T1000 (cell line): ENCODE measurements around the gene ESR1.
"Not testable (repeated sequence)": the region's sequence is repeated elsewhere in the genome, so short reads cannot be mapped to it uniquely, and the experiment has no call there.

Experiments
- DNase-seq: peaks from one replicate; lab custom pipeline; 2025; ENCODE audit warnings: mixed read lengths; lab: John Stamatoyannopoulos, UW

The ESR1 gene

DNA sequence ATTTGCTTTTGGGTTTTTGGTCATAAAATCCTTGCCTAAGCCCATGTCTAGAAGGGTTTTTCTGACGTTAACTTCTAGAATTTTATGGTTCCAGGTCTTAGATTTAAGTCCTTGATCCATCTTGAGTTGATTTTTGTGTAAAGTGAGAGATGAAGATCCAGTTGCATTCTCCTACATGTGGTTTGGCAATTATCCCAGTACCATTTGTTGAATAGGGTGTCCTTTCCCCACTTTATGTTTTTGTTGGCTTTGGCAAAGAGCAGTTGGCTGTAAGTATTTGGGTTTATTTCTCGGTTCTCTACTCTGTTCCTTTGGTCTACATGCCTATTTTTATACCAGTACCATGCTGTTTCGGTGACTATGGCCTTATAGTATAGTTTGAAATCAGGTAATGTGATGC is 86.9 kb downstream of the ESR1 start:
- not testable (repeated sequence) for DNase-seq

- not testable (repeated sequence) for DNase-seq
These were observed 91.7 kb downstream of the ESR1 start for GRCh38 chr6:151899221-151899620.

GRCh38 chr6:151899796-151900195 is 92.3 kb downstream of the ESR1 start:
- not testable (repeated sequence) for DNase-seq

DNA sequence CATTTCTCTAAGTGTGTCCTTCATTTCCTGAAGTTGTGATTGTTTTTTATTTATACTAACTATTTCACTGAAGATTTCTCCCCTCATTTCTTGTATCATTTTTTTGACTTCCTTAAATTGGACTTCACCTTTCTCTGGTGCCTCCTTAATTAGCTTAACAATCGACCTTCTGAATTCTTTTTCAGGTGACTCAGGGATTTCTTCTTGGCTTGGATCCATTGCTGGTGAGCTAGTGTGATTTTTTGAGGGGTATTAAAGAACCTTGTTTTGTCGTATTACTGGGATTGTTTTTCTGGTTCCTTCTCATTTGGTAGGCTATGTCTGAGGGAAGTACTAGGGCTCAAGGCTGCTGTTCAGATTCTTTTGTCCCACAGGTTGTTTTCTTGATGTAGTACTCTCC is 92.8 kb downstream of the ESR1 start:
- DNase-seq, result no peak

DNA sequence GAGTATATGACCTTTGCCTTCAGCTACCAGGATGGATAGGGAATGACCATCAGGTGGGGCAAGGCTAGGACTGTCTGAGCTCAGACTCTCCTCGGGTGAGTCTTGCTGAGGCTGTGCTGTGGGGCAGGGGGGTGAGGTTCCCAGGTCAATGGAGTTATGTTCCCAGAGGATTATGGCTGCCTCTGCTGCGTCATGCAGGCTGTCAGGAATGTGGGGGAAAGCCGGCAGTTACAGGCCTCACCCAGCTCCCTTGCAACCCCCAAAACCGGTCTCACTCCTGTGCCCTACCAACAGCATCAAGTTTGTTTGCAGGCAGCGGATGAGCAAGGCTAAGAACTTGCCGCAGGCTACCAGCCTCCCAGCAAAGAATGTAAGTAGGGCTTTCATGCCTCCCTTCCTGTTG is 93.5 kb downstream of the ESR1 start:
- DNase-seq, result peak; percentile 75

GRCh38 chr6:151904631-151905030 is 97.1 kb downstream of the ESR1 start:
- no peak for DNase-seq

DNA sequence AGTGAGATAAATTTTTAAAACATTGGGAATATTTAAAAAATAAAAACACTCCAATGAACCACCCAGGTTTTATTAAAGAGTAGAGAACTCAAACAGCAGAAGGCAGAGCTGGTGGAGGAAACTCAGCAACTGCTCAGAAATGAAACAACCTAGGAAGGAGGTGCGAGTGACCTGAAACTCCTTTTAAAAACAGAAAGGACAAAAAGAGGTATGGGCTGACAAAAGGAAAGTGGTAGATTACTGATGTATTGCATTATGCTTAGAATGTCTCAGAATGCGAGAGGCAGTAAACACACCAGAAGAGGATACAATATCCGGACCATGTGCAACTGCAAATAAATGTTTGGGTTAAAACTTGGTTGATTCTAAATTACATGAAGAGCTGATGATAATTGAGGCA is 97.6 kb downstream of the ESR1 start:
- no peak for DNase-seq

- DNase-seq, result no peak
These were observed 98.4 kb downstream of the ESR1 start for GRCh38 chr6:151905854-151906253.

- DNase-seq, result no peak
These were observed 103.9 kb downstream of the ESR1 start for GRCh38 chr6:151911401-151911800.

GRCh38 chr6:151914484-151914883 is 107.0 kb downstream of the ESR1 start:
- no peak for DNase-seq

- DNase-seq, result no peak
These were observed 108.6 kb downstream of the ESR1 start for GRCh38 chr6:151916075-151916474.

GRCh38 chr6:151916680-151917164 is 109.2 kb downstream of the ESR1 start:
- peak; percentile 51 for DNase-seq

DNA sequence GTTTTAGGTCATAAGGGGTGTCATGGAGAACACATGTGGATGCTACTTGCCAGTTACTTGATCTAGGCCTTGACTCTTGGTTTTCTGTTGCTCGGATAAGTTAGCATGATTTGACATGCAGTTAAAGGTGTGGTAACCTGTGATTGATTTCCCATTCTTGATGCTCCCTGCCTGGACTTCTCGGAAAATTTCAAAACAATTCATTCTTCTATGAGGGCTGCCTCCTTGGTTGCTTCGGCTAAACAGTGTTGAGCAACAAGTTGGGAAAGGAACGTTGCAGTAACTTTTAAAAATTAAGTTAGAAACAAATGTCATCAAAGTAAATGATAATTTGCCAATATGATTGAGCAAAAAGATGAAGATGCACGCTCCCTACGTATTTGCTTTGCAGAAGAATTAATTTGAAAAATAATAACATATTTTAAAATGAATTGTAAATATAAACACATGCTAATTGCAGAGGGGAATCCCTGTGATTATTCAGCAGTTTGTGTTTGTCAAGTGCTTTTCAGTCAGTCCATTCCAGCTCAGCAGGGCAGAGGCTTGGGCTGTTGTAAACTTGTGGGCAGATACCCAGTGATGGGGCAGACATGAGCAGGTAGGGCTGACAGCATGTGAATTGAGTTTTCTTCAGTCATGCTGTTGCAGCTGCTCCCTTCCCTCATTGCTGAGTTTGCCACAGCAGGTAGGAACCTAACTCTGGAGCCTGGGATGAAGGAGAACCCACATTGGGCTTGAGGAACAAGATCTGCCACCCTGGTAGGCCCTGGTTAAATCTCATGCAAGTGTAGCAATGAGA is 110.2 kb downstream of the ESR1 start:
- no peak for DNase-seq

GRCh38 chr6:151940307-151940706 is 132.8 kb downstream of the ESR1 start:
- no peak for DNase-seq

DNA sequence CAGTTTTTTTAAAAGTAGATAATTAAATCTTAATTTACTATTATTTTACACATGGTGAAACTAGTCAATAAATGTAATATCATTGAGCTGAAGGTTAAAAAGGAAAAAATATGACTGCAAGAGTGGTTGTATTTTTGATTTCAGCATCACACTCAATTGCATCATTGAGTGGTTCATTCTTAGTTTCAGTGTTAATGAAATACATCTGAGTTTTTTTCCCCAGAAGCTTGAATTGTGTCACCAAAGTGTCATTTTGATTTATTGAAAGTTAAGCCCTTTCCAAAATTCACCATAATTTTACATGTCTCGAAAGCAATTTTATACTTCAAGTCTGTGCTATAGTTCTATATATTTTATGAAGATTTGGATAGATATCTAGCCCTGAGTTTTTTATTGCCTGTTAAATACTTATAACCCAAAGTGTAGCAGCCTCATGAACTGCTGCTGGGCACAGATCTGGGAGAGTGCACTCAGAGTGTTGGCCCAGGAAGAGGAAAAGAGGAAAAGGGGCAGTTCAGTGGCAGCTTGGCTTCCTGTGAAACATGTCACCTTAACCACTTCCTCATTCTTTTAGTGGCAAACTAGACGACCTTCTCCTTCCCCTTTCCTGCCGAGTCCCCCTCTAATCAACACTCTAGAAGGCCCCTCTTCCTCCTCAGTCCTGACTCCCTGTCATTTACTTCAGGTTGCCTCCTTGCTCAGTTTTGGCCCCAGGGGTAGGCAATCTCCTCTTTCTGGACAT is 140.7 kb downstream of the ESR1 start:
- no peak for DNase-seq

- no peak for DNase-seq
These were observed 150.8 kb downstream of the ESR1 start for GRCh38 chr6:151958332-151958731.

DNA sequence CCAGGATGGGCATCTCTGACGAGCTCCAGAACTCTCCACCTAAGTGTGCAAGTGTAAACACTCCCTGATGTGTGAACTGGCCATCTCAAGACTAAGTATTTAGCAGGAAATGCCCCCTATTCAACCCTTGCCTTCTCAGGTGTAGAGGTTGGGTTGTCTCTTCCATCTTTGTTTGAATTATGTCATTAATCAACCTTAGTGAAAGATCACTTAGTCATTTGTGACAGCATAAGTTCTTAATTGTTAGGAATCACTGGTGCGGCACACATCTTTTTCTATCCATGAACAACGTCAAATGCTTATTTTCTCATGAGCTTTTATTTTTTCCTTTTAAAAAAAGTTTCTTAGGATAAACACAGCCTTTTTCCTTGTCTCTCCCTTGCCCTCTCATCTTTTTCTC is 151.6 kb downstream of the ESR1 start:
- no peak for DNase-seq

DNA sequence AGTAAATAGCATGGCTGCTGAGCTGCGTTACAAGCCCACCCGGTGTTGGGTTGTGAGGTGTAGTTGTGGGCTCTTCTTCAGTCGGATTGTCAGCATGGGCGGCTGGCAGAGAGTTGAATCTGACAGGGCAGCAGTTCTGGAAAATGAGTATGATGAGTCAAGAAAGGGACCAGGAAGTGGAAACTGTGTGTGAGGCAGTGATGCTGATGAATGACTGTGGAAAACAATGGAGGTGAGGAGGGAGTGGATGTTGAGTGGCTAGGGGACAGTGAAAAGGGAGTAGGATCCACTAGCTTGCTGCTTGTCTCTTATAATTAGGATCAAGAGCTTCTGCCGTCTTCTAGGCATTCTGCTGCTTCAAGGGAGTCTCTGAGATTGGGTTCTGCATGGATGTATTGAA is 154.3 kb downstream of the ESR1 start:
- DNase-seq, result no peak

DNA sequence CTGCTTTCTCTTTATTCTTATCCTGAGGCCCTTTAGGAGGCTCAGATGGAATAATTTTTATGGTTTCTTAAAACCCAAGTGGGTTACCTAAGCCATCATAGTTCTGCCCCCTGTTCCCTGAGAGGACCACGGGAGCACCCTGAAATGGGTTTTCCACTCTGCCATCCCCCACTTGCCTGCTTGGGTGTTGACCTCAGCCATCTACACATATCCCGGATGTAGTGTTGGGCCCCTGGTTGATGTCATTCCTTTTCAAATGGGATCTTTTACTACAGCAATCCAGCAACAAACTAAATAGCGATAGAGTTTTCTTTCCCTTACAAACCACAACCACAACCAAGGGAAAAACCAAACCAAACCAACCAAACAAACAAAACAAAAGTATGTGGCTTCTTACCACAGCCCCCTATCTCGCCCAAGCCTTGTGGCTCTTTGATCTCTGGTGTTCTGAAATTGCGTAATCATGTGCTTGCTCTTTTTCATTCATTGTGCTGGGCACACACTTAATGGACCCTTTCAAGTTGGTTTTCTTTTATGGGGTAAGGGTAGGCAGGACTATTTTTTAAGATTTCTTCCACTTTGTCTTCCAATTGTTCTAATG is 154.9 kb downstream of the ESR1 start:
- DNase-seq, result no peak

GRCh38 chr6:151963001-151963400 is 155.5 kb downstream of the ESR1 start:
- no peak for DNase-seq

DNA sequence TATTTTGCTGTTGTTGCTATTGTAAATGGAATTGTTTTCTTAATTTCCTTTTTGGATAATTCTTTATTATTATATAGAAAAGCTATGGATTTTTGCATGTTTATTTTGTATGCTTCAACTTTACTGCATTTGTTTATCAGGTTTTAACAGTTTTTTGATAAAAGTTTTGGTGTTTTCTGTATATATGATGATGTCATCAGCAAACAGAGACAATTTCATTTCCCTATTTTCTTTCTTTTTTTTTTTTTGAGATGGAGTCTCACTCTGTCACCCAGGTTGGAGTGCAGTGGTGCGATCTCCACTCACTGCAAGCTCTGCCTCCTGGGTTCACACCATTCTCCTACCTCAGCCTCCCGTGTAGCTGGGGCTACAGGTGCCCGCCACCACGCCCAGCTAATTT is 156.9 kb downstream of the ESR1 start:
- DNase-seq, result not testable (repeated sequence)

- no peak for DNase-seq
These were observed 166.7 kb downstream of the ESR1 start for GRCh38 chr6:151974061-151974617.

DNA sequence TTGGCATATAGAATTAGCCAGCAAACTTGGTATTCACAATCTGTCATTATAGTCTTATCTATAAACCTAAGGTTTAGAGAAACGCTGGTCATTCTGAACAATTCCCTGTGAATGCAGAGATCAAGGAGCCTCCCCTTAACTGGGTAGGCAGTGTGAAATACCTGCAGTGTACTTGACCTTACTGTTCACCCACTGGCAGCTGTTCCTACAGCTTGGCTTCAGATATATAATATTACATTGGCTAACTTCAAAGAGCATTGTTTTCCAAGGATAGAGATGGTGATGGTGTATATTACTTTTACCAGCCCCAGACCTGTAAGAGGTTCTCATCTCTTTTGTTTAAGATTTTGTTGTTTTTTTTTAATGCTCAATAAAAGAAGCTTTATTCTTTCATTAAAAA is 168.3 kb downstream of the ESR1 start:
- DNase-seq, result no peak
